ENCODE measurements around the gene EIF5A. TPM values are rescaled to one million over a fixed set of nuclear protein-coding genes. Genes with fewer than 3 reads are reported as not detected.

Gene EIF5A
- total RNA-seq, 1 experiment from 2014 or later: 1,090 TPM

DNA sequence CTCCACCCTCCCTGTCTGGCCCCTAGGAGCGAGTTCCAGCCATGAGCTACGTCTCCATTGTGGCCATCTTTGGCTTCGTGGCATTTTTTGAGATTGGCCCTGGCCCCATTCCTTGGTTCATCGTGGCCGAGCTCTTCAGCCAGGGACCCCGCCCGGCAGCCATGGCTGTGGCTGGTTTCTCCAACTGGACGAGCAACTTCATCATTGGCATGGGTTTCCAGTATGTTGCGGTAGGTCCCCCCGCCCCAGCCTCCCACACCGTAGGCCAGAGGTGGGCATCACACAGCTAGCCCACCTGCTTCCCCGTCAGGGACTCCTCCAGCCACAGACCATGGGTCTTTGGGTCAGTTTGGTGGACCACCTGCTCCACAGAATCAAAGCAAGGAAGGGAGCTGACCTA lies 21.7 kb upstream of the EIF5A start:
- DNase-seq (ENCODE audit: low read depth): no peak

DNA sequence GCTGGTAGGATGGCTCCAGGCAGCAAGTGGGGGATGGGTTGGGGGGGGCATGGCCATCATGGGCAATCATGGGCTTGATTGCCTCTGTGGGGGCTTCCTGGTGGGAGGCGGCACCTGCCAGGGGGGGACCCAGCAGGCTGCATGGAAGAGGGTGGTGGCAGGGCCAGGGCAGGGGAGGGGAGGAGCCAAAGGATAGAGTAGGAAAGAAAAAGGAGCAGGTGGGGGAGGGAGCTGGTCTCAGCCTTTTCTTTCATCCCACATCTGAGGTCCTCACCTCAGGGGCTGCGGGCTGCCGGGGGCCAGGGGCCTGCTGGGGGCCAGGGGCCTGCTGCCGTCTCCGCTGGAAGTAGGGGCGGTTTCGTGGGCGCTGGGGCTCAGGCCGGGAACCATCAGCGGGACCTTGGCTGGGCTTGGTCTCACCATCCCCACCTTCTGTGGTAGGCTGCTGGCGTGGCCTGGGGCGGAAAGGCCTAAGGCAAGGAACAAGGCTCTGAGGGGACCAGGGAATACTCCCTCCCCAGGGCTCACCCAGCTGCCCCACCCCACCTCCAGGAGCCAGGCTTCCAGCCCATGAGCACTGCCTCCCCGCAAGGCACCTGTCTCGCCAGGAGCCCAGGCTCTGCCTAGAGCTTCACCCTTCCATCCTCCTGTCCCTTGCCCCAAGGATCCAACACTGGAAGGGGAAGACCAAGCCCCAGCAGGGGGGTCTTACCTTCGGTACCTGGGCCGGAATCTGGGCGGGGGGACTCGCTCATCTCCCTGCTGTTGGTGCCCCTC lies 18.0 kb upstream of the EIF5A start:
- DNase-seq (ENCODE audit: low read depth): no peak

DNA sequence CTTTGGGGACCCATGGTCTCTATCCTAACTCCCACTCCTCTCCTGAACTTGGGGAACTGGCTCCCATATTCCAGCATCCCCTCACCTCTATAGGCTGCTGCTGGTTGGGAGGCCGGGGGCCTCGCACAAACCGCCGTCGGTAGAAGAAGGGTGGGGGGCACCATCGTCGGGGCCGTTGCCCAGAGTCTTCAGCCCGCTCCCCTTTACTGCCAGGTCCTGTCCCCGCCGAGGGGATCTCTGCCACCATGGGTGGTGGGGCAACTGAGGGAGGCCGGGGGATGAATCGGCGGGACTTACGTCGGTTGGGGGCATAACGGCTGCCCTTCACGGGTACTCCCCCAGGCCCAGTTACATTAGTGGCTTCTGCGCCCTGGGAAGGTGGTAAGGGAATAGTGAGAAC lies 17.3 kb upstream of the EIF5A start:
- DNase-seq (ENCODE audit: low read depth): no peak

- no peak for DNase-seq (ENCODE audit: low read depth)
Observed at GRCh38 chr17:7290685-7291084, 16.7 kb upstream of the EIF5A start.

DNA sequence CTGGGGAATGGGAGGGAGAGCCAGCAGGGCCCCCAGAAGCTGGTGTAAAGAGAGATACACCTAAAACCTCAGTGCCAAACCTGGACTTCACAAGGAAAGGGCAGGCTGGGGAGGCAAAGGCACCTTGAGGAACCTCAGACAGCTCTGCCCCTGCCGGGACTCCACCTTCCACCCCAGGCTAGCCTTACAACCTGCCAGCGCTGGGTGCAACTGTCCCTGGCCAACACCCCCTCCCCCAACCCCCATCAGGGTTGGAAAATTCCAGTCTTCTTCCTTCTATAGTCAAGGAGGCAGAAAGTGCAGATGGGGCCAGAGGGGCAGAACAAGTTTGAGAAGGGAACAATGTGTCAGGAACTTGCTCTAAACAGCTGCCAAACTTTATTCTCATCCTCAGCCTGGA lies 15.2 kb upstream of the EIF5A start:
- no peak for DNase-seq (ENCODE audit: low read depth)

DNA sequence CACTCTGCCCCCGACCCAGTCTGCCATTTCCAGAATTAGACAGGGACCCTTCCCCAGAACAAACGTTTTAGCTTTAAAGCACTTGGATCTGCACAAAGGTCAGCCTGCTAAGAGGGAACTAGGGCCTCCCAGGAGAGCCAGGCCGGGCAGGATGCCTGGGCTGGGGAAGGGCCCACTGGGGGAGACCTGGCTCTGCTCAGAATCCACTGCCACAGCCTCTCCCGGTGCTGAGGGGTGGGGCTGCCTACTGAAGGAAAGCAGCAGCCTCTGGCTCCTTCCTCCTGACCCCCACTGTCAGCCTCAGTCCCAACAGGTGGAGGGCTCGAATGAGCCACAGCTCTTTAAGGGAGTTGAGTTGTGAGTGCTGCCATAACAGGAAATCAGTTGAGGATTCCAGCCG lies 14.7 kb upstream of the EIF5A start:
- DNase-seq (ENCODE audit: low read depth): no peak

GRCh38 chr17:7293159-7293558 lies 14.3 kb upstream of the EIF5A start:
- DNase-seq (ENCODE audit: low read depth): peak; percentile 57

GRCh38 chr17:7293816-7294613 lies 13.4 kb upstream of the EIF5A start:
- peak; percentile 30 for DNase-seq (ENCODE audit: low read depth)

GRCh38 chr17:7294614-7295153 lies 12.7 kb upstream of the EIF5A start, which contains the start of gene YBX2:
TSS of gene YBX2 (minus strand) at chr17:7294639. CDS start at chr17:7294500, 139 bp downstream.
- peak; percentile 92 for DNase-seq (ENCODE audit: low read depth)

DNA sequence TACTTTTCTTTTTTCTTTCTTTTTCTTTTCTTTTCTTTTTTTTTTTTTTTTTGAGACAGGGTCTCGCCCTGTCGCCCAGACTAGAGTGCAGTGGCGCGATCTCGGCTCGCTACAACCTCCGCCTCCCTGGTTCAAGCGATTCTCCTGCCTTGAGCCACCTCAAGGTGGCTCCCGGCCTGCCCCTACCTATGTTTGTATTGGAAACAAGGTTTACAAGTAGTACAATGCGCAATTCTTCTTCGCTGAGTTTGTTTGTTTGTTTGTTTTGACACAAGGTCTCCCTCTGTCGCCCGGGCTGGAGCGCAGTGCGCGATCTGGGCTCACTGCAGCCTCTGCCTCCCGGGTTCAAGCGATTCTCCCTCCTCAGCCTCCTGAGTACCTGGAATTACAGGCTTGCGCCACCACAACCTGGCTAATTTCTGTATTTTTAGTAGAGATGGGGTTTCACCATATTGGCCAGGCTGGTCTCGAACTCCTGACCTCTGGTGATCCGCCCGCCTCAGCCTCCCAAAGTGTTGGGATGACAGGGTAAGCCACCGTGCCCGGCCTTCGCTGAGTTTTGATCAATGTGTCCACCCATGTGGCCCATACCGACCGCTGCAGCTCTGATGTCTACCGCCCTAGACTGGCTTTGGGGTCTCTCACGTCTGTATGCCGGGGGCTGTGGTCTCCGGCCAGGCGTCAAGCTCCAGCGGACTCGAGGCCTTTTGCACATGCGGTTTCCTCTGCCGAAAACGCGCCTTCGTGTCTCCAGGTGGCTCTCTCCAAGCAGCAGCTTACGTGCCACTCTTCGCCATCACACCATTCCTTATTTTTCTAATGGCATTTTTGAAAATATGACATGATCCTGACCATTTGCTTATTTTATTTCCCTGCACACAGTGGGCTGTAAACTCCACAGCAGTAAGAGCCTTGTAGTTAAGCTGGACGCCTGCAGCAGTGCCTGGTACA lies 11.9 kb upstream of the EIF5A start:
- no peak for DNase-seq (ENCODE audit: low read depth)

DNA sequence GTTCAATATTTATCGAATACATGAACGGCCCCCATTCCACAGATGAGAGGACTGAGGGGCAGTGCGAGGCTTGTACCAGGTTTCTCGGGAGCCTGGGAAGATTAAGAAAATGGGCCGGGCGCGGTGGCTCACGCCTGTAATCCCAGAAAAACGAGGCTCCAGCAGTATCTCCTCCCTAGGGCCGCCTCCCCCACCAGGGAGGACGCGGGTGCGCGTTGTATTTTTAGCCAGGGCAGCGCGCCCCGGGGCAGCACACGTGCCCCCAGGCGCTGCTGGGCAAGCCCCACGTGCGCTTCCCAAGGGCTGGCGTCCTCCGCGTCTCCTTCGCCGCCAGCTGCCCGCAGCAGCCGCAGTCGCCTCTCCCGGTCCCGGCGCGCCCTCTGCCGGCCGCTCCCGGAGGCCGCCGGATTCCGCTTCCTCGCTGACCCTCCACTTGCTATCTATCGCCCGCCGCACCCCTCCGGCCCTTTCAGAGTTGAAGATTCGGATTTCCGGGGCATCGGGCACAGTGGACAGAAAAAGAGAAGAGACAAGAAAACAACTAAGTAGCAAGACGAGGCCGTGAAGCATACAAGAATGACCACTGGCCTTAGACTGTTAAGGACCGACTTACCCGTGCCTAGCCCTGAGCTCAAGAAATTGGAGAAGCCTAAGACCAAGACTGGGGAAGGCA lies 11.1 kb upstream of the EIF5A start:
- DNase-seq (ENCODE audit: low read depth): peak; percentile 89

- DNase-seq (ENCODE audit: low read depth): no peak
Observed at GRCh38 chr17:7304179-7304578, 3.2 kb upstream of the EIF5A start.

DNA sequence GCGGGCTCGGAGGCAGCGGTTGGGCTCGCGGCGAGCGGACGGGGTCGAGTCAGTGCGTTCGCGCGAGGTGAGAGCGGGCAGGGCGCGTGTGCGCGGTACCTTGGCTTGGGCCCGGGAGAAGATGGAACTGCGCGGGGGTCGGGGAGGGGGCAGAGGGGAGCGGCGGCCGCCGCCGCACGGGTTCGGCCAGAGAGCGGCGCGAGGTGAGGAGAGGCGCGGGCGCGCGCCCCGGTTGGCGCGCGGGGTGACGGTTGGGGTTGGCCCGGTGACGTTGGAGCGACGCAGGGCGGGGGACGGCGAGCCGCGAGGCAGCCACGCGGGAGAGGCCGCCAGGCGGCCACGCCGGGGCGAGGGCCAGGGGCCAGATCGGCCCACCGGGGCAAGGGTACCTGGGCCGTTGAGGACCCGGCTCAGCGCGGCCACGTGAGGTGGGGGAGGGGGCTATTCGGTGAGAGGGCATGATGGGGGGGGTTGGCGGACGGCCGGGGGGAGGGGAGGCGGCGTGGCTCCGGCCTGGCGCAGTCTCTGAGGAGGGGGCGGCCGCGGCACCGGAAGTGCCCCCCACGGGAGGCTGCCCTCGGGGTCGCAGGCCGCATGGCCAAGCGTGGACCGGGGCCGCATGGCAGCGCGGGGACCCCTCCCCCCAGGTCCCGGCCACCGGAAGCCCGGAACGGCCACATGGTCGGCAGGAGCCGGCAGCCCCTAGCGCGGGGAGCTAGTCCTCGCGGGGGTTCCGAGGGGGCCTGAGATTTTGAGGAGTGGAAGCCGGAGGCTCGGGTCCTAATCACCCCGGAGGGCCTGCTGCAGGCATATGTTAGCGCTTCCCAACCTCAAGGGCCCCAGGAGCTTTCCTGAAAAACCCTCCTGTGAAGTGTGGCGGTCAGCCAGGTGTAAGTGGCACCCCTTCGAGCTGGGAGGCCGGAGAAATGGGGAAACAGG lies 527 bp downstream of the EIF5A start:
- peak; percentile 53 for DNase-seq (ENCODE audit: low read depth)

DNA sequence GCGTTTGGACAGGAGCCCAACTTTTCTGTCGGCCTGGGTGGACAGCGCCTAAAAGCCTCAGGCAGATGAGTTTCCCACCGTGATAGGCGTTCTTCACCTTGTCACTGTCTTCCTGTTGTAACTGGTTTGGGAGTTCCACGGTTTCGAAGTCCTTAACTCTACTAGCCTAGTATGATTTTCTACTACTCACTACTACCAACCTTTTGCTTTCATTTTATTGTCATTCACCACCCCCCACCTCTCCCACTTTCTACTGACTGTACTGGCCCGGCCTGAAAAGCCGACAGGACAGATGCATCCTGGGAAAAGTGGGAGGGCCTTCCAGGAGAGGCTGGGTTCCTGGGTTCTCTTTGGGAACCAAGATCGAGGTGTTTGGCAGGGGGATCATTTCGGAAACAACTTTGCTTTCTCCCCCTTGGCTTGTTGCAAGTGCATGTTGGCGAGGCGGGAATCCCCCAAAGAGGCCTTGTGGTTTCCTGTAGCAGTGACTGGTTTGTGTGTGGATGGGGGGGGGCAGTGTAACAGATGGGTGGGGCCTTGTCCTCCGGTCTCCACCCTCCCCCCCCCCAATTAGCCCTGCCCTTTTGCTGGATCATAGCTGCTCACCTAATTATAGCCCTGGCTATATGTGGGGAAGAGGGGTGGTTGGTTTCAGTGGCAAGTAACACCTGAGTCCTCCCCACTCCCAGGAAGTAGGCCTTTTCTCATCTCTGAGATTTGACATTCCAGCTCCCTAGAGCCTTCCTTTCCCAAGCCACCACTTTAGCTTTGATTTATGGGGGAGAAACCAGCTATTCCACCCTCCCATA lies 1.4 kb downstream of the EIF5A start:
- peak; percentile 86 for DNase-seq (ENCODE audit: low read depth)

- DNase-seq (ENCODE audit: low read depth): no peak
Observed at GRCh38 chr17:7309628-7310027, 2.2 kb downstream of the EIF5A start.

- no peak for DNase-seq (ENCODE audit: low read depth)
Observed at GRCh38 chr17:7311110-7311705, 3.8 kb downstream of the EIF5A start.

DNA sequence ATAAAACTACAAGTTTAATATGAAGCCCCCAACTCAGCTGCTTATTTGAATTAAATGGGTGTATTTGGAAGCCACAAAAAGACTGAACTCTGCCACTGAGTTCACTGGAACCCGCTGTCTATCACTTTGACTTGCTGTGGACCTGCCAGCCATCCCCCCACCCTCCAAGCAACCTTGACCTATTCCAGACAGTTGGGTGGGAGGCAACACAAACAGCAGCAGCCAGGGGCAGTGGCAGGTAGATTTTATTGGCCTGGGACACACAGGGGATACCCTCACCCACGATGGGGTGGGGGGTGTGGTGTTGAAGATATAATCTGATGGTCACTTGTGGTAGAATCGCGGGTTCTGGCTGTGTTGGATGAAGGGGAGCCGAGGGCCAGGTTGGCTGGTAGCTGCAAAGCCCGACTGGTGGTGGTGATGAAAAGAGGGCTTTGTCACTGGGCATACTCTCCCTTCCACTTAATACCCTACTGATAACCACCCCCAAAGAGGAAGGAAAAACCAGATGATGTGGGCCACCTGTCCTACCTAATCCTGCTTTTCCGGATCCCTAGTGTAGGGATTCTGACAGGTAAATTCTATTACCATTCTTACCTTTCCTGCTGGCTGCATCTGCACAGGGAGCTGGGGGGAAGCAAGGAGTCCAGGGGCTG lies 5.1 kb downstream of the EIF5A start:
- no peak for DNase-seq (ENCODE audit: low read depth)
